GM23338 (cell line): Measurements from ENCODE around the gene TMEM14A. TPM values are rescaled to one million over a fixed set of nuclear protein-coding genes. Genes with fewer than 3 reads are reported as not detected.

Source experiments
- ATAC-seq: fragments of 200-7000 bp; cut with Tn5 transposase; 3 replicates; pipeline ENCODE4 v1.9.1; 2020
- DNase-seq: peaks from one replicate; pipeline ENCODE4 v3.0.0-alpha.2; 2015; ENCODE audit warnings: low spot score
- H2AFZ ChIP-seq: fragments of 200-600 bp; sonication (generic); 2 replicates; pipeline ENCODE4 v1.8.0; 2016; ENCODE audit warnings: antibody characterized with exemption, mild to moderate bottlenecking, moderate library complexity
- H3F3A ChIP-seq: fragments of 200-600 bp; sonication (generic); replicated peaks from 2 replicates; pipeline ENCODE4 v1.8.0; 2017; ENCODE audit warnings: antibody characterized with exemption, mixed run types, low read depth
- H3K27ac ChIP-seq: fragments of 200-600 bp; sonication (generic); 2 replicates; pipeline ENCODE4 v1.6.1; 2016; ENCODE audit warnings: low read depth
- H3K27me3 ChIP-seq: fragments of 200-600 bp; sonication (generic); 2 replicates; pipeline ENCODE4 v1.8.0; 2016; ENCODE audit warnings: mild to moderate bottlenecking, mixed run types, moderate library complexity; ENCODE audit not compliant: insufficient read depth
- H3K36me3 ChIP-seq: fragments of 200-600 bp; sonication (generic); 2 replicates; pipeline ENCODE4 v1.8.0; 2016; ENCODE audit warnings: mild to moderate bottlenecking; ENCODE audit not compliant: insufficient read depth
- H3K4me1 ChIP-seq: fragments of 200-600 bp; sonication (generic); 2 replicates; pipeline ENCODE4 v1.8.0; 2016; ENCODE audit warnings: mild to moderate bottlenecking, moderate library complexity; ENCODE audit not compliant: insufficient read depth
- H3K4me2 ChIP-seq: fragments of 200-600 bp; sonication (generic); 2 replicates; pipeline ENCODE4 v1.7.1; 2017; ENCODE audit warnings: mixed run types
- H3K4me3 ChIP-seq: fragments of 200-600 bp; sonication (generic); 2 replicates; pipeline ENCODE4 v1.6.1; 2016; ENCODE audit warnings: mixed run types
- H3K79me2 ChIP-seq: fragments of 200-600 bp; sonication (generic); replicated peaks from 2 replicates; pipeline ENCODE4 v1.8.0; 2017; ENCODE audit warnings: mild to moderate bottlenecking; ENCODE audit not compliant: insufficient read depth
- H3K9me2 ChIP-seq: fragments of 200-600 bp; sonication (generic); 2 replicates; pipeline ENCODE4 v1.8.0; 2017; ENCODE audit not compliant: insufficient read depth
- H4K20me1 ChIP-seq: fragments of 200-600 bp; sonication (generic); replicated peaks from 2 replicates; pipeline ENCODE4 v1.8.0; 2017; ENCODE audit warnings: mild to moderate bottlenecking; ENCODE audit not compliant: insufficient read depth
- H3K27ac Mint-ChIP-seq: 2 replicates; pipeline ENCODE4 v1.8.0; 2020; ENCODE audit warnings: inconsistent platforms, mild to moderate bottlenecking, moderate library complexity, mixed read lengths
- H3K27me3 Mint-ChIP-seq: 3 replicates; pipeline ENCODE4 v1.8.0; 2022; ENCODE audit warnings: low read depth, mild to moderate bottlenecking, moderate library complexity, mixed read lengths, inconsistent platforms; ENCODE audit not compliant: insufficient read depth, poor library complexity
- H3K36me3 Mint-ChIP-seq: 3 replicates; pipeline ENCODE4 v1.8.0; 2021; ENCODE audit warnings: low read depth, mild to moderate bottlenecking, inconsistent platforms, moderate library complexity, mixed read lengths
- H3K4me1 Mint-ChIP-seq: 3 replicates; pipeline ENCODE4 v1.8.0; 2020; ENCODE audit warnings: mild to moderate bottlenecking, inconsistent platforms, mixed read lengths
- H3K4me3 Mint-ChIP-seq: 3 replicates; pipeline ENCODE4 v1.8.0; 2021; ENCODE audit warnings: moderate library complexity, mild to moderate bottlenecking, inconsistent platforms, mixed read lengths
- H3K9me3 Mint-ChIP-seq: 3 replicates; pipeline ENCODE4 v1.8.0; 2020; ENCODE audit warnings: moderate library complexity, mild to moderate bottlenecking, inconsistent platforms, mixed read lengths
- JUNB ChIP-seq: IDR thresholded peaks from one replicate; pipeline ENCODE4 v1.6.1; 2016; ENCODE audit warnings: antibody characterized with exemption; ENCODE audit not compliant: unreplicated experiment
- polyA plus RNA-seq: library from polyadenylated mRNA; unstranded; fragments of >200 nt; fragmentation: Nextera tagmentation; extraction: Ambion mirVana; gene quantifications from 2 replicates; pipeline ENCODE4 v1.2.1, GENCODE V29; 2016
- total RNA-seq: library from RNA; depleted of rRNA; stranded (reverse); fragments of >200 nt; shearing (Covaris generic); gene quantifications from 2 replicates; pipeline ENCODE4 v1.2.3, GENCODE V29; 2014
- TF ChIP-seq, protein P1 (sequence below): fragments of 250-450 bp; sonication (Bioruptor Pico); IDR thresholded peaks from 2 replicates; pipeline ENCODE4 v1.5.0; 2020; ENCODE audit warnings: mild to moderate bottlenecking, moderate library complexity
- TF ChIP-seq, protein P2 (sequence below), 2 experiments: fragments of 200-600 bp in 1 of 2; sonication (generic) in 1 of 2; conservative IDR thresholded peaks; 2 replicates each; pipeline versions ENCODE4 v1.5.1 to v1.6.1; 2016 to 2017; ENCODE audit warnings: antibody characterized with exemption in 2 of 2, low read depth in 2 of 2, mild to moderate bottlenecking in 2 of 2, moderate library complexity in 1 of 2

The TMEM14A gene
- total and polyA plus RNA-seq, 2 experiments from 2014 or later, result 13.9 to 36.0 TPM

GRCh38 chr6:52662031-52662430, 8.9 kb upstream of the TMEM14A start:
- no peak overlapping the region for H3K4me3 Mint-ChIP-seq
- TF ChIP-seq JUNB, result no peak
- Histone ChIP-seq H3K4me2 (no peak overlapping the region), H3K79me2 (no peaks in the 10 kb centered on the region; the same call in 1 of the 2 replicates), H3K4me3 (no peak overlapping the region), H2AFZ (no peak overlapping the region), H3K36me3 (no peaks in the 10 kb centered on the region), H3K9me2 (no peaks in the 10 kb centered on the region), H3K4me1 (peaks cover 10% of the 10 kb centered on the region; the same call in 1 of the 2 replicates), H4K20me1 (no peaks in the 10 kb centered on the region), H3K27me3 (peaks cover 13% of the 10 kb centered on the region), H3F3A (no peaks in the 10 kb centered on the region), H3K27ac (no peak overlapping the region)
- H3K27me3 Mint-ChIP-seq, result no peaks in the 10 kb centered on the region
- DNase-seq (no peak), ATAC-seq (no peak)
- H3K36me3 Mint-ChIP-seq, result peaks cover 15% of the 10 kb centered on the region
- H3K4me1 Mint-ChIP-seq, result no peaks in the 10 kb centered on the region
- H3K27ac Mint-ChIP-seq, result no peak overlapping the region
- H3K9me3 Mint-ChIP-seq, result peaks cover 10% of the 10 kb centered on the region

DNA sequence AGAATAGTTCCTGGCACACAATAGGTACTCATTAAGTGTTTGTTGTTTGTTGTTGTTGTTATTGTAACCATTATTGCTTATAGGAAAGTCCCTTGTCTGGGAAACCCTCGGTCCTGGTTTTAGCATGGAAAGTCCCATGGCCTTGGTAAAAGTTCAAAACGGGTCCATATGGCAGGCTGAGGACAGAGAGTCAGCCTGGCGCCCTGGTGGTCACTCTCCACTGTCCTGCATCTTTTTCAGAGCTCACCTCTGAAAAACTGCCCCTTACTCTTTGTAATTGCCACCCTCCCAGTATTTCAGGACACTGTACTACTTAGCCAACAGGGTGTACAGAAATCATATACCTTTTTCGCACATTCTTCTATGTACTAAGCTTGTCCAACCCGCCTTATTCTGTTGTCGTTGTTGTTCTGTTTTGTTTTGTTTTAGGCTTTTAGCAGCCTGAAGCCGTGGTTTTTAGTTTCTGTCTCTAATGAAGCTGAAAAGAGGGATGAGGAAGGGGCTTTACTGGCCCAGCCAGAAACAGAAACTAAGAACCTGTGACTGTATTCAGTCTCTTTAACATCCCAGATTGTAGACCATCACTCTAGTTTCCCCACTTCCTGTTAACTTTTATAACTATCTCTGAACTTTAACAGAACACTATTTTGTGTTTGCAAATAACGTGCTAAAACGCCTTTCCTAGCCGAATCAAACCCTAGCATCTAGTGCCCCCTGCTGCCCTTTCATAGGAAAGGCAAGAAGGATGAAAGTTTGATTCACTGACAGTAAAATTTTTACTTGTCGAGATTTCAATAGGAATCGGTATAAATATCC, 7.6 kb upstream of the TMEM14A start:
- Histone ChIP-seq H2AFZ (peak overlapping the region; percentile 28; the same call in 1 of the 2 replicates), H3K27ac (no peak overlapping the region), H3K9me2 (no peaks in the 10 kb centered on the region), H3K4me1 (peaks cover 10% of the 10 kb centered on the region; the same call in 1 of the 2 replicates), H3K36me3 (0 out of 2 replicates have a peak, but pooled peaks cover 8% of the 10 kb centered on the region), H3K4me3 (peak overlapping the region; percentile 55), H3F3A (no peaks in the 10 kb centered on the region), H3K27me3 (peaks cover 13% of the 10 kb centered on the region), H3K4me2 (peak overlapping the region; percentile 74), H3K79me2 (no peaks in the 10 kb centered on the region; the same call in 1 of the 2 replicates), H4K20me1 (no peaks in the 10 kb centered on the region)
- Mint-ChIP-seq H3K4me3 (no peak overlapping the region), H3K36me3 (peaks cover 10% of the 10 kb centered on the region; the same call in 1 of the 3 replicates), H3K27ac (no peak overlapping the region), H3K27me3 (no peaks in the 10 kb centered on the region), H3K4me1 (no peaks in the 10 kb centered on the region), H3K9me3 (no peaks in the 10 kb centered on the region)
- DNase-seq, result peak; percentile 80
- peak; percentile 15; the same call in 1 of the 3 replicates for ATAC-seq
- TF ChIP-seq, protein P1, sequence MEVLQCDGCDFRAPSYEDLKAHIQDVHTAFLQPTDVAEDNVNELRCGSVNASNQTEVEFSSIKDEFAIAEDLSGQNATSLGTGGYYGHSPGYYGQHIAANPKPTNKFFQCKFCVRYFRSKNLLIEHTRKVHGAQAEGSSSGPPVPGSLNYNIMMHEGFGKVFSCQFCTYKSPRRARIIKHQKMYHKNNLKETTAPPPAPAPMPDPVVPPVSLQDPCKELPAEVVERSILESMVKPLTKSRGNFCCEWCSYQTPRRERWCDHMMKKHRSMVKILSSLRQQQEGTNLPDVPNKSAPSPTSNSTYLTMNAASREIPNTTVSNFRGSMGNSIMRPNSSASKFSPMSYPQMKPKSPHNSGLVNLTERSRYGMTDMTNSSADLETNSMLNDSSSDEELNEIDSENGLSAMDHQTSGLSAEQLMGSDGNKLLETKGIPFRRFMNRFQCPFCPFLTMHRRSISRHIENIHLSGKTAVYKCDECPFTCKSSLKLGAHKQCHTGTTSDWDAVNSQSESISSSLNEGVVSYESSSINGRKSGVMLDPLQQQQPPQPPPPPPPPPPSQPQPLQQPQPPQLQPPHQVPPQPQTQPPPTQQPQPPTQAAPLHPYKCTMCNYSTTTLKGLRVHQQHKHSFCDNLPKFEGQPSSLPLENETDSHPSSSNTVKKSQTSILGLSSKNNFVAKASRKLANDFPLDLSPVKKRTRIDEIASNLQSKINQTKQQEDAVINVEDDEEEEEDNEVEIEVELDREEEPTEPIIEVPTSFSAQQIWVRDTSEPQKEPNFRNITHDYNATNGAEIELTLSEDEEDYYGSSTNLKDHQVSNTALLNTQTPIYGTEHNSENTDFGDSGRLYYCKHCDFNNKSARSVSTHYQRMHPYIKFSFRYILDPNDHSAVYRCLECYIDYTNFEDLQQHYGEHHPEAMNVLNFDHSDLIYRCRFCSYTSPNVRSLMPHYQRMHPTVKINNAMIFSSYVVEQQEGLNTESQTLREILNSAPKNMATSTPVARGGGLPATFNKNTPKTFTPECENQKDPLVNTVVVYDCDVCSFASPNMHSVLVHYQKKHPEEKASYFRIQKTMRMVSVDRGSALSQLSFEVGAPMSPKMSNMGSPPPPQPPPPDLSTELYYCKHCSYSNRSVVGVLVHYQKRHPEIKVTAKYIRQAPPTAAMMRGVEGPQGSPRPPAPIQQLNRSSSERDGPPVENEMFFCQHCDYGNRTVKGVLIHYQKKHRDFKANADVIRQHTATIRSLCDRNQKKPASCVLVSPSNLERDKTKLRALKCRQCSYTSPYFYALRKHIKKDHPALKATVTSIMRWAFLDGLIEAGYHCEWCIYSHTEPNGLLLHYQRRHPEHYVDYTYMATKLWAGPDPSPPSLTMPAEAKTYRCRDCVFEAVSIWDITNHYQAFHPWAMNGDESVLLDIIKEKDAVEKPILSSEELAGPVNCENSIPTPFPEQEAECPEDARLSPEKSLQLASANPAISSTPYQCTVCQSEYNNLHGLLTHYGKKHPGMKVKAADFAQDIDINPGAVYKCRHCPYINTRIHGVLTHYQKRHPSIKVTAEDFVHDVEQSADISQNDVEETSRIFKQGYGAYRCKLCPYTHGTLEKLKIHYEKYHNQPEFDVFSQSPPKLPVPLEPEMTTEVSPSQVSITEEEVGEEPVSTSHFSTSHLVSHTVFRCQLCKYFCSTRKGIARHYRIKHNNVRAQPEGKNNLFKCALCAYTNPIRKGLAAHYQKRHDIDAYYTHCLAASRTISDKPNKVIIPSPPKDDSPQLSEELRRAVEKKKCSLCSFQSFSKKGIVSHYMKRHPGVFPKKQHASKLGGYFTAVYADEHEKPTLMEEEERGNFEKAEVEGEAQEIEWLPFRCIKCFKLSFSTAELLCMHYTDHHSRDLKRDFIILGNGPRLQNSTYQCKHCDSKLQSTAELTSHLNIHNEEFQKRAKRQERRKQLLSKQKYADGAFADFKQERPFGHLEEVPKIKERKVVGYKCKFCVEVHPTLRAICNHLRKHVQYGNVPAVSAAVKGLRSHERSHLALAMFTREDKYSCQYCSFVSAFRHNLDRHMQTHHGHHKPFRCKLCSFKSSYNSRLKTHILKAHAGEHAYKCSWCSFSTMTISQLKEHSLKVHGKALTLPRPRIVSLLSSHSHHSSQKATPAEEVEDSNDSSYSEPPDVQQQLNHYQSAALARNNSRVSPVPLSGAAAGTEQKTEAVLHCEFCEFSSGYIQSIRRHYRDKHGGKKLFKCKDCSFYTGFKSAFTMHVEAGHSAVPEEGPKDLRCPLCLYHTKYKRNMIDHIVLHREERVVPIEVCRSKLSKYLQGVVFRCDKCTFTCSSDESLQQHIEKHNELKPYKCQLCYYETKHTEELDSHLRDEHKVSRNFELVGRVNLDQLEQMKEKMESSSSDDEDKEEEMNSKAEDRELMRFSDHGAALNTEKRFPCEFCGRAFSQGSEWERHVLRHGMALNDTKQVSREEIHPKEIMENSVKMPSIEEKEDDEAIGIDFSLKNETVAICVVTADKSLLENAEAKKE (CRISPR knock-in tag), result no peak
- TF ChIP-seq, protein P2, sequence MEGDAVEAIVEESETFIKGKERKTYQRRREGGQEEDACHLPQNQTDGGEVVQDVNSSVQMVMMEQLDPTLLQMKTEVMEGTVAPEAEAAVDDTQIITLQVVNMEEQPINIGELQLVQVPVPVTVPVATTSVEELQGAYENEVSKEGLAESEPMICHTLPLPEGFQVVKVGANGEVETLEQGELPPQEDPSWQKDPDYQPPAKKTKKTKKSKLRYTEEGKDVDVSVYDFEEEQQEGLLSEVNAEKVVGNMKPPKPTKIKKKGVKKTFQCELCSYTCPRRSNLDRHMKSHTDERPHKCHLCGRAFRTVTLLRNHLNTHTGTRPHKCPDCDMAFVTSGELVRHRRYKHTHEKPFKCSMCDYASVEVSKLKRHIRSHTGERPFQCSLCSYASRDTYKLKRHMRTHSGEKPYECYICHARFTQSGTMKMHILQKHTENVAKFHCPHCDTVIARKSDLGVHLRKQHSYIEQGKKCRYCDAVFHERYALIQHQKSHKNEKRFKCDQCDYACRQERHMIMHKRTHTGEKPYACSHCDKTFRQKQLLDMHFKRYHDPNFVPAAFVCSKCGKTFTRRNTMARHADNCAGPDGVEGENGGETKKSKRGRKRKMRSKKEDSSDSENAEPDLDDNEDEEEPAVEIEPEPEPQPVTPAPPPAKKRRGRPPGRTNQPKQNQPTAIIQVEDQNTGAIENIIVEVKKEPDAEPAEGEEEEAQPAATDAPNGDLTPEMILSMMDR (conservative IDR thresholded peaks at IDR 0.05; ENCODE audit: low read depth in 2 of 2), result peak; percentile 89 to 95
